ENCODE data around the gene TAS2R60. TPM values are rescaled to one million over a fixed set of nuclear protein-coding genes. Genes with fewer than 3 reads are reported as not detected.
A peak's percentile ranks its signal among the peaks of the same experiment; 100 is the strongest.
"Not testable (repeated sequence)": the region's sequence is repeated elsewhere in the genome, so short reads cannot be mapped to it uniquely, and the experiment has no call there.

The TAS2R60 gene
- total RNA-seq, 1 donor from 2014 or later, result not detected

DNA sequence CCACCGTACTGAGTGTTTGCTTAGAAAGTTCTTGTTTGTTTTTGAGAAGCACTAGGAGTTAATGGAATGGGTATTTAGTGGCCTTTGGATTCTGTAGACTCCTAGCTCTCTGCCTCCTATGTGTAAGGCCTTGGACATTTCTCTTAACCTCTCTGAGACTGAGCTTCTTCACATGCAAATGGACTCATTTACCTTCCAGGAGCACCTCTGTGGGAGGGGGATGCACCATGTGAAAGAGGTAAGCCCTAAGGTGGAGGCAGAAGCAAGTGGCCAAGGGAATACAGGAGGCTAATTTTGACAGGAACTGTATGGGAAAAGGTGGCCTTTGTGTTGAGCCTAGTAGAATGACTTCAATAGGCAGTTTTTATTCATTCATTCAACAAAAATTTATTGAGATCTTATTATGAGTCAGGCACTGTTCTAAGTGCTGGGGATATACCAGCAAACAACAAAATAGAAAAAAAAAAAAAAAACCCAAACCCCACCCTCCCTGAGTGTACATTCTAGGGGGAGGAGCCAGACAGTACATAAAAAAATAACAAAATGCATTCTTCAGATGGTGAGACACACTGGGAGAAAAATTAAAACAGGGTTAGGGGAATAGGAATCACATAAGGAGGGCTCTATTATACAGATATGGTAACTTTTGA, 25.4 kb upstream of the TAS2R60 start:
- TF ChIP-seq, protein P1, sequence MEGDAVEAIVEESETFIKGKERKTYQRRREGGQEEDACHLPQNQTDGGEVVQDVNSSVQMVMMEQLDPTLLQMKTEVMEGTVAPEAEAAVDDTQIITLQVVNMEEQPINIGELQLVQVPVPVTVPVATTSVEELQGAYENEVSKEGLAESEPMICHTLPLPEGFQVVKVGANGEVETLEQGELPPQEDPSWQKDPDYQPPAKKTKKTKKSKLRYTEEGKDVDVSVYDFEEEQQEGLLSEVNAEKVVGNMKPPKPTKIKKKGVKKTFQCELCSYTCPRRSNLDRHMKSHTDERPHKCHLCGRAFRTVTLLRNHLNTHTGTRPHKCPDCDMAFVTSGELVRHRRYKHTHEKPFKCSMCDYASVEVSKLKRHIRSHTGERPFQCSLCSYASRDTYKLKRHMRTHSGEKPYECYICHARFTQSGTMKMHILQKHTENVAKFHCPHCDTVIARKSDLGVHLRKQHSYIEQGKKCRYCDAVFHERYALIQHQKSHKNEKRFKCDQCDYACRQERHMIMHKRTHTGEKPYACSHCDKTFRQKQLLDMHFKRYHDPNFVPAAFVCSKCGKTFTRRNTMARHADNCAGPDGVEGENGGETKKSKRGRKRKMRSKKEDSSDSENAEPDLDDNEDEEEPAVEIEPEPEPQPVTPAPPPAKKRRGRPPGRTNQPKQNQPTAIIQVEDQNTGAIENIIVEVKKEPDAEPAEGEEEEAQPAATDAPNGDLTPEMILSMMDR (IDR thresholded peaks at IDR 0.05), result peak in 1 of 3 experiments; percentile 5
- no peak overlapping the region for H3K27ac ChIP-seq
- H3K36me3 ChIP-seq, result no peaks in the 10 kb centered on the region
- H3K4me1 ChIP-seq, result no peaks in the 10 kb centered on the region
- H3K27me3 ChIP-seq, result no peaks in the 10 kb centered on the region
- H3K9me3 ChIP-seq, result no peaks in the 10 kb centered on the region
- intact Hi-C loops (cut with DNase I), result loop anchor here (2.0 to 5.0 kb wide), 4 partner anchors 56 to 177 kb away; partner anchors contain the start of genes CASP2 and FAM131B
- DNase-seq (ENCODE audit: low spot score in 2 of 2), result no peak
- H3K4me3 ChIP-seq, result no peak overlapping the region

DNA sequence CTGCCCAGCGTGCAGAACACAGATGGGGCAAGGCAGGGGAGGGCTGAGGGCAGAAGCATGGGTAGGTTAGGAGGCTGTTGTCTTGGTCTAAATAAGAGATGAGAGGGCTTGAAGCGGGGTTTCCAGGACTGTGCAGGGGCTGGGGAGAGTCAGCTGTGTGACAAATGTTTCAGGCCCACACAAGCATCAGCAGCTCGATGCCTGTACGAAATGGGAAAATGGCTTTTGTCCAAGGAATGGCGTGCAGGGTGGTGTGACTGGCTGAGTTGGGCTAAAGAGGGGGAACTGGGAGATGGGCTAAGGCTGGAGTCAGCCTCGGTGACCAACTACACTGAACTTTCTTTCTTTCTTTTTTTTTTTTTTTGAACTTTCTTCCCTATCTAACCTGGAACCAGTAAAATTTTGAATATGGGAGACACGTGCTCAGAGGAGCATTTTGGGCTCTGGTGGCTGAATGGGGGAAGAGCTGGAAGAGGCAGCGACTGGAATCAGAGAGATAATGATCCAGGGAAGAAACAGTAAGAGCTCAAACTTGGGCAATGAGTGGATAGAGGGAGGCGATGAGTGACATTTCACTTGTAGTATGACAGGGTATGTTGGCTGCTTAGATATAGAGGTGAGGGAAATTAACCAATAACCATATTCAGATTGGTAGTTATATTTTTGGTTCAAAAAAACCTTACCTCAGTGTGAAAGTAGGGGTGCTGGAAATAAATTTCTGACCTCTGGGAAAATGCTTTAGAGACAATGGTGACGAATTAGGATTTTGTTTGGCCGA, 24.4 kb upstream of the TAS2R60 start:
- Histone ChIP-seq H3K4me1 (no peaks in the 10 kb centered on the region), H3K9me3 (no peaks in the 10 kb centered on the region), H3K36me3 (no peaks in the 10 kb centered on the region), H3K4me3 (no peak overlapping the region), H3K27me3 (no peaks in the 10 kb centered on the region), H3K27ac (no peak overlapping the region)
- TF ChIP-seq, protein P1 (IDR thresholded peaks at IDR 0.05), result no peak
- intact Hi-C loops (cut with DNase I), result loop anchor here (5.0 kb wide), 2 partner anchors 57 to 112 kb away; partner anchors contain the start of gene FAM131B
- no peak for DNase-seq (ENCODE audit: low spot score in 2 of 2)

DNA sequence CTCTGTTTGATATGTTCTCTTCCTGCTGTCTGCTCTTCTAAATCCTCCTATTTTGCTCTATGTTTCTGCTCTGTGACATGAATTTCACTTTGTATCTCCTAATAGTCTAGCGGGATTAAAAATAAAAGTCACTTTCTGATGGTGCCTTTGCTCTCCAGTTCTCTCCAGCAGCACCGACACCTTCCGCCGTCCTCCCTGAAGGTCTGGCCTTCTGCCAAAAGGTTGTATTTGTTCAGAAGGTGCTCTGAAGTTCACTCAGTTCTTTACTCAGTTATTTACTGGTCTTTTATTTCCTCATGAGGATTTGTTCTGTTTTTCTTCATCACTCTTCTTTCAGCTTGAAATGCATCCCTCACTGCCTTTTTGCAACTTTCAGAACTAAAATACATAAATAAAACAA, 23.4 kb upstream of the TAS2R60 start:
- H3K4me1 ChIP-seq, result no peaks in the 10 kb centered on the region
- H3K36me3 ChIP-seq, result no peaks in the 10 kb centered on the region
- H3K27me3 ChIP-seq, result no peaks in the 10 kb centered on the region
- H3K27ac ChIP-seq, result no peak overlapping the region
- intact Hi-C loops (cut with DNase I), result loop anchor here (5.0 kb wide), 2 partner anchors 58 to 113 kb away; partner anchors contain the start of gene FAM131B
- H3K9me3 ChIP-seq, result no peaks in the 10 kb centered on the region
- no peak for DNase-seq (ENCODE audit: low spot score in 2 of 2)
- TF ChIP-seq, protein P1 (IDR thresholded peaks at IDR 0.05), result no peak
- H3K4me3 ChIP-seq, result no peak overlapping the region

DNA sequence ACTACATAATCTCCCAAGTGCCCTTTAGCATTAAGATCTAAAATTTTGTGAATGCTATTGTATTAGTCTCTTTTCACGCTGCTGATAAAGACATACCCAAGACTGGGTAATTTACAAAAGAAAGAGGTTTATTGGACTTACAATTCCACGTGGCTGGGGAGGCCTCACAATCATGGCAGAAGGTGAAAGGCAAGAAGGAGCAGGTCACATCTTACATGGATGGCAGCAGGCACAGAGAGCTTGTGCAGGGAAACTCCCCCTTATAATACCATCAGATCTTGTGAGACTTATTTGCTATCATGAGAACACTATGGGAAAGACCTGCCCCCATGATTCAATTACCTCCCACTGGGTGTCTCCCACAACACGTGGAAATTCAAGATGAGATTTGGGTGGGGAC, 22.6 kb upstream of the TAS2R60 start:
- H3K27ac ChIP-seq; H3K4me3 ChIP-seq; H3K27me3 ChIP-seq; H3K36me3 ChIP-seq; intact Hi-C loops (cut with DNase I); DNase-seq (ENCODE audit: low spot score in 2 of 2); H3K9me3 ChIP-seq; H3K4me1 ChIP-seq: not testable (repeated sequence)

DNA sequence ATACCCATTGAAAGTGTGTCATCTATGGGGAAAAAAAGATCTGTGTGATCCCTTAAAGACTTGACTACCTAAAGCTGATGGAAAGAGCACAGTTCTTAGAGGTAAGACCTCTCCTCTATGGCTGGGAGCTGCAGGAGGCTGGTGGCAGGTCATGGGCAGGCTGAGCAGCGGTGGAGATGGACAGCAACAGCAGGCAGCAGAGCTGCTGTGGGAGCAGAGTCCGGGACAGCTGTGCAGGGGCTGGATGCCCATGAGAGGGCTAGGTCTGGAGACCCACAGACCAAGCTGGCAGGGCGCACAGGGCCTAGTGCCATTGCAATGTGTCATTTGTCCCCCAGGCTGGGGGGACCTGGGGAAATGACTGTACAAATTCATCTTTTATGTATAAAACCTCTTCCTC, 21.2 kb upstream of the TAS2R60 start:
- no peaks in the 10 kb centered on the region for H3K27me3 ChIP-seq
- intact Hi-C loops (cut with DNase I), result no loop called here
- no peaks in the 10 kb centered on the region for H3K36me3 ChIP-seq
- H3K9me3 ChIP-seq, result no peaks in the 10 kb centered on the region
- TF ChIP-seq, protein P1 (IDR thresholded peaks at IDR 0.05), result no peak
- no peak overlapping the region for H3K4me3 ChIP-seq
- no peak overlapping the region for H3K27ac ChIP-seq
- DNase-seq (ENCODE audit: low spot score in 2 of 2), result no peak
- H3K4me1 ChIP-seq, result no peaks in the 10 kb centered on the region

DNA sequence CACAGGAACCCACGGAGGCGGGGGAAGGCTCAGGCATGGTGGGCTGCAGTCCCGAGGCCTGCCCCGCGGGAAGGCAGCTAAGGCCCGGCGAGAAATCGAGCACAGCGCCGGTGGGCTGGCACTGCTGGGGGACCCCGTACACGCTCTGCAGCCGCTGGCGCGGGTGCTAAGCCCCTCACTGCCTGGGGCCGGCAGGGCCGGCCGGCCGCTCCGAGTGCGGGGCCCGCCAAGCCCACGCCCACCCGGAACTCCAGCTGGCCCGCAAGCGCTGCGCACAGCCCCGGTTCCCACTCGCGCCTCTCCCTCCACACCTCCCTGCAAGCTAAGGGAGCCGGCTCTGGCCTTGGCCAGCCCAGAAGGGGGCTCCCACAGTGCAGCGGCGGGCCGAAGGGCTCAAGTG, 18.8 kb upstream of the TAS2R60 start:
- H3K27ac ChIP-seq; H3K4me1 ChIP-seq; H3K9me3 ChIP-seq; H3K4me3 ChIP-seq; DNase-seq (ENCODE audit: low spot score in 2 of 2); intact Hi-C loops (cut with DNase I); H3K36me3 ChIP-seq; H3K27me3 ChIP-seq: not testable (repeated sequence)
